IMR-90 (cell line): ENCODE data around the gene FAM89B. TPM values are rescaled to one million over a fixed set of nuclear protein-coding genes. Genes with fewer than 3 reads are reported as not detected.

Source experiments
- ATAC-seq: fragments of 200-7000 bp; cut with Tn5 transposase; 2 replicates; pipeline ENCODE4 v1.9.1; 2020; ENCODE audit warnings: low read depth, mild to moderate bottlenecking, moderate library complexity
- BruUV-seq: library from RNA; stranded (reverse); fragments of 400-500 nt; replicated peaks from 2 replicates; lab custom pipeline; 2021; lab: Mats Ljungman, UMichigan
- CTCF ChIA-PET: fragments of 300-600 bp; formaldehyde crosslinking; extraction: SDS; loops from one replicate; lab custom pipeline; 2021; ENCODE audit warnings: antibody characterized with exemption; lab: Yijun Ruan, JAX
- POLR2A ChIA-PET: fragments of 300-600 bp; sonication (Branson Sonifier 250); formaldehyde crosslinking; loops from one replicate; lab custom pipeline; 2022; ENCODE audit warnings: antibody characterized with exemption; ENCODE audit not compliant: unreplicated experiment; lab: Charles Lee
- DNase-seq: peaks from one replicate; pipeline ENCODE4 v3.0.0; 2013
- H2AFZ ChIP-seq: replicated peaks from 2 replicates; pipeline ENCODE3; 2013; ENCODE audit warnings: low read length, mild to moderate bottlenecking; ENCODE audit not compliant: poor library complexity
- H2AK5ac ChIP-seq: 2 replicates; pipeline ENCODE4 v1.6.1; 2013; ENCODE audit warnings: low read depth, low read length, inconsistent platforms
- H2AK9ac ChIP-seq: replicated peaks from 2 replicates; pipeline ENCODE3; 2013; ENCODE audit warnings: mild to moderate bottlenecking, low read depth, low read length, moderate library complexity; ENCODE audit not compliant: poor library complexity
- H2BK120ac ChIP-seq: 2 replicates; pipeline ENCODE4 v1.6.1; 2013; ENCODE audit warnings: low read depth, low read length, inconsistent platforms
- H2BK15ac ChIP-seq: 3 replicates; pipeline ENCODE4 v1.6.1; 2013; ENCODE audit warnings: low read depth, low read length, inconsistent platforms
- H2BK20ac ChIP-seq: 2 replicates; pipeline ENCODE4 v1.6.1; 2013; ENCODE audit warnings: low read depth, mild to moderate bottlenecking, inconsistent platforms, low read length, moderate library complexity
- H2BK5ac ChIP-seq: 2 replicates; pipeline ENCODE4 v1.6.1; 2013; ENCODE audit warnings: mild to moderate bottlenecking, low read depth, low read length, inconsistent platforms; ENCODE audit not compliant: poor library complexity, severe bottlenecking
- H3K14ac ChIP-seq: replicated peaks from 2 replicates; pipeline ENCODE4 v1.6.1; 2013; ENCODE audit warnings: low read depth, low read length, inconsistent platforms
- H3K18ac ChIP-seq: 2 replicates; pipeline ENCODE4 v1.6.1; 2013; ENCODE audit warnings: low read depth, low read length, control low read depth
- H3K23ac ChIP-seq: 2 replicates; pipeline ENCODE4 v1.6.1; 2013; ENCODE audit warnings: low read depth, low read length, inconsistent platforms
- H3K27ac ChIP-seq: 2 replicates; pipeline ENCODE4 v1.5.1; 2013; ENCODE audit warnings: mild to moderate bottlenecking, control low read depth, low read length; ENCODE audit not compliant: insufficient read depth
- H3K27me3 ChIP-seq: 2 replicates; pipeline ENCODE4 v1.6.1; 2013; ENCODE audit warnings: low read length; ENCODE audit not compliant: control insufficient read depth, insufficient read depth
- H3K36me3 ChIP-seq: 2 replicates; pipeline ENCODE4 v1.6.1; 2013; ENCODE audit warnings: low read length, mixed read lengths; ENCODE audit not compliant: control insufficient read depth, insufficient read depth
- H3K4ac ChIP-seq: 2 replicates; pipeline ENCODE4 v1.6.1; 2013; ENCODE audit warnings: low read depth, low read length, inconsistent platforms
- H3K4me1 ChIP-seq: 2 replicates; pipeline ENCODE4 v1.6.1; 2013; ENCODE audit warnings: low read length, mixed read lengths; ENCODE audit not compliant: control insufficient read depth, insufficient read depth
- H3K4me2 ChIP-seq: 2 replicates; pipeline ENCODE4 v1.6.1; 2013; ENCODE audit warnings: low read depth, mild to moderate bottlenecking, control low read depth, low read length, moderate library complexity
- H3K4me3 ChIP-seq: 2 replicates; pipeline ENCODE4 v1.5.1; 2013; ENCODE audit warnings: low read depth, mild to moderate bottlenecking, control low read depth, low read length, moderate library complexity; ENCODE audit not compliant: insufficient read depth
- H3K56ac ChIP-seq: 2 replicates; pipeline ENCODE4 v1.6.1; 2013; ENCODE audit warnings: low read length, inconsistent platforms; ENCODE audit not compliant: insufficient read depth; ENCODE audit errors: extremely low read depth
- H3K79me1 ChIP-seq, 2 experiments: 2 replicates each; pipeline ENCODE4 v1.6.1; 2013; ENCODE audit warnings: low read length in 2 of 2, inconsistent platforms in 1 of 2, low read depth in 1 of 2
- H3K9ac ChIP-seq: 2 replicates; pipeline ENCODE4 v1.6.1; 2013; ENCODE audit warnings: low read depth, low read length, control low read depth
- H3K9me1 ChIP-seq: 2 replicates; pipeline ENCODE4 v1.6.1; 2013; ENCODE audit warnings: low read length, inconsistent platforms; ENCODE audit not compliant: insufficient read depth
- H3K9me3 ChIP-seq: 2 replicates; pipeline ENCODE4 v1.6.1; 2013; ENCODE audit warnings: low read length; ENCODE audit not compliant: control insufficient read depth, insufficient read depth
- H4K20me1 ChIP-seq: 2 replicates; pipeline ENCODE4 v1.6.1; 2013; ENCODE audit warnings: low read length, inconsistent platforms; ENCODE audit not compliant: insufficient read depth
- H4K5ac ChIP-seq: 2 replicates; pipeline ENCODE4 v1.6.1; 2013; ENCODE audit warnings: mild to moderate bottlenecking, low read depth, low read length, control low read depth
- H4K8ac ChIP-seq, 2 experiments: 2 replicates each; pipeline ENCODE4 v1.6.1; 2013; ENCODE audit warnings: low read depth in 2 of 2, low read length in 2 of 2, control low read depth in 1 of 2, inconsistent platforms in 1 of 2
- H4K91ac ChIP-seq: 2 replicates; pipeline ENCODE4 v1.6.1; 2013; ENCODE audit warnings: low read depth, low read length, inconsistent platforms; ENCODE audit not compliant: insufficient read depth
- CHD1 ChIP-seq: IDR thresholded peaks from 2 replicates; pipeline ENCODE4 v1.6.1; 2012; ENCODE audit warnings: low read depth, low read length, improper control_type of control experiment
- FOS ChIP-seq: fragments of 150-350 bp; IDR thresholded peaks from 2 replicates; pipeline ENCODE4 v1.6.1; 2016; ENCODE audit warnings: low read depth, low read length
- NFE2L2 ChIP-seq: fragments of 150-350 bp; IDR thresholded peaks from 2 replicates; pipeline ENCODE4 v1.6.1; 2016; ENCODE audit warnings: low read depth, mild to moderate bottlenecking, low read length
- WGBS, 2 experiments: methylation state at CpG; one replicate each; pipeline versions ENCODE4 v1.1.5 to v1.1.7; 2013; ENCODE audit warnings: missing lambda C conversion rate in 2 of 2; ENCODE audit not compliant: insufficient read length in 1 of 2; ENCODE audit errors: extremely low coverage in 2 of 2; 5-methylcytosine and 5-hydroxymethylcytosine counted together
- dilution Hi-C: fragments of 300-500 bp; cut with HindIII; formaldehyde crosslinking; loops from one replicate; pipeline ENCODE4 v1.14.3; 2018; ENCODE audit warnings: low sequenced_read_pairs; ENCODE audit not compliant: unreplicated experiment
- in situ Hi-C: fragments of 300-500 bp; cut with MboI; formaldehyde crosslinking; loops from 3 replicates; pipeline ENCODE4 v1.14.3; 2019; ENCODE audit warnings: low sequenced_read_pairs, inconsistent platforms, mixed read lengths
- intact Hi-C: fragments of 100-400 bp; cut with micrococcal nuclease; formaldehyde crosslinking; loops from 2 replicates; pipeline ENCODE4 v1.10.0; 2022
- polyA plus RNA-seq, 3 experiments: library from polyadenylated mRNA; depleted of rRNA; stranded (reverse); fragments of >200 nt; gene quantifications; 2 replicates each; pipeline ENCODE4 v1.2.3, GENCODE V29; 2012; ENCODE audit warnings: low replicate concordance in 1 of 3
- total RNA-seq: library from RNA; depleted of rRNA; stranded (reverse); fragments of >200 nt; gene quantifications from 2 replicates; pipeline ENCODE4 v1.2.3, GENCODE V29; 2012
- TF ChIP-seq, protein P1 (sequence below): fragments of 150-350 bp; IDR thresholded peaks from 2 replicates; pipeline ENCODE4 v1.6.1; 2016; ENCODE audit warnings: low read depth, mild to moderate bottlenecking, low read length, moderate library complexity, borderline replicate concordance

Gene FAM89B
- total and polyA plus RNA-seq, 2 of the 4 experiments (the other 2 are of a cell fraction): 12.0 to 65.5 TPM

DNA sequence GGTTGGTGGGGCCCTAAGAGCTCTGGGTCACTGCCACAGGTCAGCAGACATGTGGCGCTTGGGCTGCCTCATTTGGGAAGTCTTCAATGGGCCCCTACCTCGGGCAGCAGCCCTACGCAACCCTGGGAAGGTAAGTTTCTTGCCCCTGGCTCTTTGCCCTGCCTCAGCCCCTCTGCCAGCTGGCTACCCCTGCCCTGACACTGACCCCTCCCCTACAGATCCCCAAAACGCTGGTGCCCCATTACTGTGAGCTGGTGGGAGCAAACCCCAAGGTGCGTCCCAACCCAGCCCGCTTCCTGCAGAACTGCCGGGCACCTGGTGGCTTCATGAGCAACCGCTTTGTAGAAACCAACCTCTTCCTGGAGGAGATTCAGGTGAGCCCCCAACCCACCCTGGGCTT is 45.6 kb upstream of the FAM89B start:
- in situ Hi-C loops: no loop called here
- ATAC-seq: no peak
- Histone ChIP-seq H3K18ac (no peak overlapping the region), H3K4me2 (no peak overlapping the region), H2BK15ac (no peak overlapping the region), H3K14ac (no peak overlapping the region), H4K91ac (no peak overlapping the region), H4K5ac (no peak overlapping the region), H3K4me3 (no peak overlapping the region), H2AK9ac (peak overlapping the region; percentile 29), H3K56ac (no peak overlapping the region), H4K20me1 (peaks cover 48% of the 10 kb centered on the region), H3K27me3 (no peaks in the 10 kb centered on the region), H4K8ac (no peak overlapping the region), H3K9me3 (no peaks in the 10 kb centered on the region), H3K23ac (no peak overlapping the region), H3K36me3 (peaks cover 46% of the 10 kb centered on the region), H3K79me1 (peaks cover 31 to 67% of the 10 kb centered on the region in 2 experiments), H3K4ac (no peak overlapping the region), H2BK120ac (no peak overlapping the region), H3K9me1 (peaks cover 6% of the 10 kb centered on the region; the same call in 1 of the 2 replicates), H2BK20ac (no peak overlapping the region), H2BK5ac (no peak overlapping the region), H3K9ac (no peak overlapping the region), H2AK5ac (no peak overlapping the region), H3K27ac (no peak overlapping the region), H3K4me1 (peaks cover 12% of the 10 kb centered on the region), H2AFZ (no peak overlapping the region)
- no peak for DNase-seq
- BruUV-seq: no TSS peak
- ChIA-PET CTCF (no interaction called here), POLR2A (no interaction called here)
- WGBS, 2 experiments: no CpG with 5 or more reads among the region's 8 CpGs
- dilution Hi-C loops: no loop called here
- intact Hi-C loops: no loop called here
- TF ChIP-seq NFE2L2 (no peak), FOS (no peak), CHD1 (no peak)
- TF ChIP-seq, protein P1, sequence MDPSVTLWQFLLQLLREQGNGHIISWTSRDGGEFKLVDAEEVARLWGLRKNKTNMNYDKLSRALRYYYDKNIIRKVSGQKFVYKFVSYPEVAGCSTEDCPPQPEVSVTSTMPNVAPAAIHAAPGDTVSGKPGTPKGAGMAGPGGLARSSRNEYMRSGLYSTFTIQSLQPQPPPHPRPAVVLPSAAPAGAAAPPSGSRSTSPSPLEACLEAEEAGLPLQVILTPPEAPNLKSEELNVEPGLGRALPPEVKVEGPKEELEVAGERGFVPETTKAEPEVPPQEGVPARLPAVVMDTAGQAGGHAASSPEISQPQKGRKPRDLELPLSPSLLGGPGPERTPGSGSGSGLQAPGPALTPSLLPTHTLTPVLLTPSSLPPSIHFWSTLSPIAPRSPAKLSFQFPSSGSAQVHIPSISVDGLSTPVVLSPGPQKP: no peak
